HG03342 (cell line): Measurements from ENCODE around the gene PPM1D.
A peak's percentile ranks its signal among the peaks of the same experiment; 100 is the strongest.
"Not testable (repeated sequence)": the region's sequence is repeated elsewhere in the genome, so short reads cannot be mapped to it uniquely, and the experiment has no call there.

ENCODE experiments used
- ATAC-seq: cut with Tn5 transposase; IDR thresholded peaks from one replicate; pipeline ENCODE4 v1.9.1; 2021; ENCODE audit warnings: mild to moderate bottlenecking, moderate library complexity; ENCODE audit not compliant: unreplicated experiment

Gene PPM1D

DNA sequence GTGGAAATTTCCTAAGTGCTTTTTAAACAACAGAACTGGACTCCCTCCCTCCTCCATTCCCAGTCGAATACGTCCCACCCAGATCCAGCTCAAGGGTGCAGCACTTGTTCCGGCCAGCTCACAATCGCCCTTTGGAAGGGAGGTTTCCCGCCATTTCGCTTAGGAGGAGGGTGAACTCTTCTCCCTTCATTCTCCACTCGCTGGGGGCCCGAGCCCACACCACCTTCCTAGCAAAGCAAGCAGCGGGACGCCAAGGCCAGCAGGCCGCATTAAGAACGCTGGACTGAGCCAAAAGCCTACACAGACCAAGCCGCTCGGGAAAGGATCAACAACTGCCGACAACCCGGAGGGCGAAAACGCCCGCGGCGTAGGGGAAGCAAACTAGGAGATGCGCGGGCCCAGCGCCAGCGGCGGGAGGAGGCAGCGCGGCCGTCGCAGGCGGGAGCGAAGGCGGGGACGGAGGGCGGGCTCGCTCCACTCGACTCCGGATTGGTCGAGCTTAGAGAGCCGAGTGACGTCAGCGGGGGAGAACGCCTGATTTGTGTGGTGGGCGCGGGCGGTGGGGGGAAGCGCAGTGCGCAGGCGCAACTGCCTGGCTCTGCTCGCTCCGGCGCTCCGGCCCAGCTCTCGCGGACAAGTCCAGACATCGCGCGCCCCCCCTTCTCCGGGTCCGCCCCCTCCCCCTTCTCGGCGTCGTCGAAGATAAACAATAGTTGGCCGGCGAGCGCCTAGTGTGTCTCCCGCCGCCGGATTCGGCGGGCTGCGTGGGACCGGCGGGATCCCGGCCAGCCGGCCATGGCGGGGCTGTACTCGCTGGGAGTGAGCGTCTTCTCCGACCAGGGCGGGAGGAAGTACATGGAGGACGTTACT is at the start of gene PPM1D:
Gene PPM1D (plus strand): TSS at position 574 of the 870 bp plus-strand sequence. CDS start 222 bp downstream, at position 796.
- peak; percentile 88 for ATAC-seq

DNA sequence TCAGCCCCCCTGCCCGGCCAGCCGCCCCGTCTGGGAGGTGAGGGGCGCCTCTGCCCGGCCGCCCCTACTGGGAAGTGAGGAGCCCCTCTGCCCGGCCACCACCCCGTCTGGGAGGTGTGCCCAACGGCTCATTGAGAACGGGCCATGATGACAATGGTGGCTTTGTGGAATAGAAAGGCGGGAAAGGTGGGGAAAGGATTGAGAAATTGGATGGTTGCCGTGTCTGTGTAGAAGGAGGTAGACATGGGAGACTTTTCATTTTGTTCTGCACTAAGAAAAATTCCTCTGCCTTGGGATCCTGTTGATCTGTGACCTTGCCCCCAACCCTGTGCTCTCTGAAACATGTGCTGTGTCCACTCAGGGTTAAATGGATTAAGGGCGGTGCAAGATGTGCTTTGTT is 47.7 kb upstream of the PPM1D start:
- ATAC-seq, result not testable (repeated sequence)

DNA sequence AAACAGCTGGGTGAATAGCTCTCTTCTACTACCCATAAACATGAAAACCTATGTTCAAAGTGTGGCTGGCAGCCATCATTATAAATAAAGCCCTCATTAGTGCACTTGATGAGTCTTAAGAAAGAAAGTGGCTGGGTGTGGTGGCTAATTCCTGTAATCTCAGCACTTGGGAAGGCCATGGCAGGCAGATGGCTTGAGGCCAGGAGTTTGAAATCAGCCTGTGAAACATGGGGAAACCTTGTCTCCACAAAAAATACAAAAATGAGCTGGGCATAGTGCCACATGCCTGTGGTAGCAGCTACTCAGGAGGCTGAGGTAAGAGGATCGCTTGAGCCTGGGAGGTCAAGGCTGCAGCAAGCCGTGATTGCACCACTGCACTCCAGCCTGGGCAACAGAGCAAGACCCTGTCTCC is 45.6 kb upstream of the PPM1D start:
- ATAC-seq, result no peak

DNA sequence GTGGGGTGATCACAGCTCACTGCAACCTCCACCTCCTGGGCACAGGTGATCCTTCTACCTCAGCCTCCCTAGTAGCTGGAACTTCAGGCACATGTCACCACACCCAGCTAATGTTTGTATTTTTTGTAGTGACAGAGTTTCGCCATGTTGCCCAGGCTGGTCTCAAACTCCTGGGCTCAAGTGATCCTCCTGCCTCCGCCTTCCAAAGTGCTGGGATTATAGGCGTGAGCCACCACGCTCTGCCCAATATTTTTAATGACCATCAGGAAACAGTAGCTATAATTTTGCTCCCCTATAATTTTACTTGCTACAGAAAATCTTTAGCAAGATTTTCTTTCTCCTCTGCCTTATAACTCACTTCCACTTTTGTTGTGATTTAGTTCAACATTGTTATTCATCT is 44.2 kb upstream of the PPM1D start:
- no peak for ATAC-seq

DNA sequence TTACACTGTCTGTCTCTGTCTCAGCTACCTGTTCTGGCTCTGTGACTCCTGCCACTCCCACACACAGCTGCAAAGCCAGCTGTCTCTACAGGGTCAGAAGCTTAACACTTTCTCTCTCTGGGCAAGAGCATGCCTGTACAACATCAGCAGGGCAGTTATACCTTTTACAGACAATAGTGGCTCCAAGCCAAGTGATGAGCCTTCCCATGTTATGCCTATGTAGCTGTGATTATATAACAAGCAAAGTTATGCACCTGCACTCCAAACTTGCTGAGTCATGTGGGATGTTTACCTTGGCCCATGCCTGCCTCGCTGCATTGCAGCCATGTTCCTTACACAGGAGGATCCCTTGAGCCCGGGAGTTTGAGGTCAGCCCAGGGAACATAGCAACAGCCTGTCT is 42.2 kb upstream of the PPM1D start:
- ATAC-seq, result no peak

DNA sequence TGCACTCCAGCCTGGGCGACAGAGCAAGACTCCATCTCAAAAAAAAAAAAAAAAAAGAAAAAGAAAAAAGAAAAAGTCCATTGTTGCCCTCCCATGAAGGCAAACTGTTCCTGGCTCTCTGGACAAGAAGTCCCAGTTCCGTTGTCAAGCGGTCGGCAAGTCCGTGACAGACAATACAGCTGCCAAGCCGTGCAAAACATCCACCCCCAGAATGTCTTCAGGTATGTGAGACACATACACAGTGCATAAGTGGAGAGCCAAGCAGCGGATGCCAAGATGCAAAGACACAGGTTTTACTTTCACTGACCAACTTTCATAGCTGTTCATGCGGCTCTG is 40.4 kb upstream of the PPM1D start:
- ATAC-seq, result no peak

DNA sequence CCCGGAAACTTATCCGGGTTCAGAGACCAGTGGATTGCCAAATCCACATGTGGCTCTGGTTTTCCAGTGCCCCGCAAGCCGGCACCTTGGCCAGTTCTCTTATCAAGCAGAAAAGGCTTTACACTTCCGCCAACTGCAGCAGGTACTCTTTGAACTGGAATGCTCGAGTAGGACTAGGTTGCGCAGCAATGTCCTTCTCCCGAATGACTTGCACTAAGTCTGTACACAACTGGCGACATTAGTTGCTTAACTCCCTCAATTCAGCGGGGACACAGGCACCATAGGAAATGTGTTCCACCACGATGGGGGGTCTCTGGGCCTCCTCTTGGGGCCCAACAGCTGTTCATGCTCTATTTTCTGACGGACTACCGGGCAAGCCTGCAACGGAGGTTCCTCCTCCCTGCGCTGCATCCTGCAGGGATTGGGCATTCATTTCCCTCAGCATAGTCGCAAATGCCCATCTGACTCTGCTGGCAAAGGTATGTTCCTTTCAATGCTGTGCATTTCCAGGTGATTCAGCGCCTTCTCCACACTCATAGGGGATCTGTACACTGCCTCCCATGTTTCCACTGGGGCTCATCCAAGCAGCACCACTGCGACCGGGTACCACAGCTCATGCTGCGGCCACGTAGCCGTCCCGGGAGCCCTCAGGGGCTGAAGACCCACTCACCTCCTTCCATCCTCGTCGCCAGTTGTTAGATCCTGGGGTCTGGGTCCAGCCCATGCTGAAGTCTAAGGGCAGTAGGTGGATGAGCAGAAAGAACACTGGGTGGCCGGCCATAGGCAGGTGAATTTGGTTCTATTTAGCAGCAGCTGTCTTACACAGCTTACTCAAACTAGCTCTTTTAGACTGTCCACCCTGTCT is 39.8 kb upstream of the PPM1D start:
- ATAC-seq, result no peak

DNA sequence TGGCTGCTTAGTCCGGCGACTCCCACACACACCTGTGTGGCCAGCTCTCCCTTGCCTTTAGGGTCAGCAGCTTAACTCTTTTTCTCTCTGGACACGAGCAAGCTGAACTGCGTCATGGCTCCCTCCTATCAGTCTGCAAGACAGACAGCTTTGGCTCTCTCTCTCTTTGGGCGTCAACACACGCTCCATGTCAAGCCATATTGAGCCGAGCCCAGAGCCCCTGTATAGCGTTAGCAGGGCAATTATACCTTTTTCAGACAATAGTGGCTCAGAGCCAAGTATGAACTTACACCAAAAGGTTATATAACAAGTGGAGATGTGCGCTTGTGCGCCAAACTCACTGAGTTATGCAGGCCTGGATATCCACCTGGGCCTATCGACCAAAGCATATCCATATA is 39.1 kb upstream of the PPM1D start:
- no peak for ATAC-seq

DNA sequence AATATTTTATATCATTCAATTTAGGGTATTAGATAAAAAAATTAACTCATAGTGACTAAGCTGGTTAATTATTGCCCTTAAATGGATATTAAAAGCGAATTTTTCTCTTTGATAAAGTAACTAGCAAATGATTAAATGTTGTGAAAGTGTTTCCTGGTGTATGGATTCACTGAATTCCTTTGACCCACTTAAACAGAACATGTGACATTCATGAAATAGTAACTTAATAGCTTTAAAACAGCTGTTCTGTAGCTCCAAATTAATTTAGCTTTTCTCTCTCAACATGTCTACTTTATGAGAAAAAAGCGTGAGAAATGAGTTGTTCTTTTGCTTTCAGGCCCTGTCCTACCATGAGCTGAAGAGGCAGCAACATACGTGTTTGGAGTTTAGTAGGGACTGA is 37.6 kb upstream of the PPM1D start:
- no peak for ATAC-seq

DNA sequence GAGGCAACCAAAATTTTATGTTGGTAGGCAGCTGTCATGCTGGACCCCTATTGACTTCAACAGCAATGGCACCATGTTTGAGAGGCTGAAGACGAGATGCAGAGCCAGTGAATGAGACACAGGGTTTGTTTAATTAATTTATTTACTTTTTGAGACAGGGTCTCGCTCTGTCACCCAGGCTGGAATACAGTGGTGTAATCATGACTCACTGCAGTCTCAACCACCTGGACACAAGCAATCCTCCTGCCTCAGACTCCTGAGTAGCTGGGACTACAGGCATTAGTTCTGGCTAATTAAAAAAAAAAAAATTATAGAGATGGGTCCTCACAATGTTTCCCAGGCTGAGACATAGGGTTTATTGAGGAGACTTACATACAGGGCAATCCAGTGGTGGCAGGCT is 36.2 kb upstream of the PPM1D start:
- ATAC-seq, result no peak

DNA sequence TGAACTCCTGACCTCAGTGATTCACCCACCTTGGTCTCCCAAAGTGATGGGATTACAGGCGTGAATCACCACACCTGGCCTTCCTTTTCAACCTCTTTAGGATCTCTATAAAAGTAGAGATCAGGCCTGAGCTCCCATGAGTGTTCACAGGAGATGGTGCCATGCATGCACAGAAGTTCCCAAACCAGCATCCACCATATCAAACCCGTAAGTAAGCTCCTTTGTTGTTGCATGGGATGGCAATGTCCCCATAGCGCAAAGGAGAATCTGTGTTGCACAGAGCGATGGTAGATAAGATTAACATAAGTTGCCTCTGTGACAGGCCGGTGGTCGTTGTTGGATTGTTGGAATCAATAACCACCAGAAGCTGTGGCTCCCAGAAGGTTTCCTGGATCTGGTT is 34.8 kb upstream of the PPM1D start:
- ATAC-seq, result no peak

DNA sequence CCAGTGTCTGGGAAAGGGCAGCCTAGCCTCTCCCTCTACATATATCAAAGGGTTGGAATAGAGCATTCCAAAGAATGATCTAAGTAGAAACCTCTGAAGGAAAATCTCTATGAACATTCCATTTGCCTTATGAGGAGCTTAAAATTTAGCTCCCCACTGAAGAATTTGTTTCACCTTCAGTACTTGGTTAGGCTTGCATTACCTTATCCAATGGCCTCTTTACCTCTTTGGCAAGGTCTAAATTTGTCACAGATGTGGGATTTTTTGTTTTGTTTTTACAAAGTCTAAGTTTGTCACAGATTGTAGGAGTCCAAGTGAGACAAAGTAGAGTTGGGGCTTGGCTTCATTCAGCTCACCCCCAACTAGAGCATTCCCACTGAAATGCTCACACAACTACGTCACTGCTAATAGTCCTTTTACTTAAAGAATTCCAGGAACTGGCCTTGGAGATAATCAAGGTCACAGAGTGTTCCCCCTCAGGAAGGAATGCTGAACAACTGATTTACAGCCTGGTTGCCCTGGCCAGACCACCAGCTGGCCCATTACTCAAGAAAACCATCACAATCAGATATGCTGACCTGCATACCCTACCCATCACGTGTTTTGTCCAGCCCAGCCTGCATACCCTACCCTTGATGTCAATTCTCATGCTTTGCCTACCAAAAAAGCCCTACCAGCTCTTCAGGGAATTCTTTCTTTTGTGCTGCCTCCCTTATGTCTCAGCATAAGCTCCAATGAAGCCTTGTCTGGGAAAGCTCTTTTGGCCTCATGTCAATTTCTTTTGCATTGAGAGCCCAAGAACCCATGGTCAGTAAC is 26.5 kb upstream of the PPM1D start:
- ATAC-seq, result no peak

DNA sequence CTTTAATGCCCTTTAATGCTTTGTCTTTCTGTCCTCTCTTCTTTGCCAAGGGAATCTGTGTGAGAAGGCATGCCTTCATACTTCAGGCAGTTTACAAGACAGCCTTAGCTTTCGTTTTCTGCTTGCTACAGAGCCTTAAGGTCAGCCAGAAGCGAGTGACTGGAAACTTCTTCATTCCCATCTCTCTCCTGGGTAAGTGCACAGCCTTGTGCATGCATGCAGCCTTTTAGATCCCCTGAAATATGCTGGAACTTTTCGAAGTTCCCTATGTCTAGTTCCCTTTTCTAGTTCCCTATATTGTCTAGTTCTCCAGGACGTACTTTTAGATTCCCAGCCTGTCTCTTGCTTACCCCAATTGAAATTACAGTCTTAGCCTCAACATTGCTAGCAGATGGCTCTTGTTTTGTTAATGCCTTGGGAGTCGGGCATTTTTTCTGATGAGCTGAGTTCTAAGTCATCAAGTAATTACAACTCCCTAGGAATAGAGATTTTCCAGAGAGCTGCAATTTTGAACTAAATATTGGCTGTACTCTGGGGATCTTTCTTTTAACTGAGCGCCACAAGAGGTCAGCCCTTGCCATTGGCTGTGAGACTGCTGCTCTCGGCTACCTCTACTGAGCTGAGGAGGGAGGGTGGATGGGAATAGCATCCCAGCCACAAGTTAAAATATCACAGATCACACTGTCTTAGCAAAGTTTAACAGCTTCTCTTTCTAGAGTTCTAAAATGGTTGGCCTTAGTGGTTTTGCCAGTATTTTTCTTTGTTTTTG is 22.7 kb upstream of the PPM1D start:
- ATAC-seq, result no peak

DNA sequence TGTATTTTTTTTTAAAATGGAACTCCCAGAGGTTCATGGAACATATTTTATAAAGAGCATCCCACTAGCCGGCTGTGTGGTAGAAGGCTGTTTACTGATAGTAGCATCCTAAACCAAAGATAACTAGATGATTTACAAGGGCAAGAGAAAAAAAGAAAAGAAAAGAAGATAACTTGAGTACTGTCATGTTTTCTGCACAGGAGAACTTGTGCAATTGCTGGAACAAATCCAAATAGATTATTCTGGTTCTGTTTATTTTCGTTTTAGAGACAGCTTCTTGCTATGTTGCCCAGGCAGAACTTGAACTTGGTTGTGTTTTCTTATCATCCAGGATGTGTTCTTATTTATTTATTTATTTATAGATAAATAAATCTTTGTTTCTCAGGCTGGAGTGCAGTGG is 20.9 kb upstream of the PPM1D start:
- no peak for ATAC-seq

DNA sequence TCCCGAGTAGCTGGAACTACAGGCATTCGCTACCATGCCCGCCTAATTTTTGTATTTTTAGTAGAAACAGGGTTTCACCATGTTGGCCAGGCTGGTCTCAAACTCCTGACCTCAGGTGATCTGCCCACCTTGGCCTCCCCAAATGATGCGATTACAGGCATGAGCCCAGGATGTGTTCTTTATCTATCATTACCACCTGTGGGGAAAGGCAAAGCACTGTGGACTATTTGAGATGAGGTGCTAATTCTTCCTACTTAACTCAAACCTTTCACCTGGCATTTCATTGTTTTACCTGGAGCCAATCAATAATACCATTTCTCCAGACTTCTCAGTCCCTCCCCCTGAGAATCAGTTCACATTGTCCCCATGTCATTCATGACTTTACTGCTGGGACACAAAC is 20.4 kb upstream of the PPM1D start:
- no peak for ATAC-seq

DNA sequence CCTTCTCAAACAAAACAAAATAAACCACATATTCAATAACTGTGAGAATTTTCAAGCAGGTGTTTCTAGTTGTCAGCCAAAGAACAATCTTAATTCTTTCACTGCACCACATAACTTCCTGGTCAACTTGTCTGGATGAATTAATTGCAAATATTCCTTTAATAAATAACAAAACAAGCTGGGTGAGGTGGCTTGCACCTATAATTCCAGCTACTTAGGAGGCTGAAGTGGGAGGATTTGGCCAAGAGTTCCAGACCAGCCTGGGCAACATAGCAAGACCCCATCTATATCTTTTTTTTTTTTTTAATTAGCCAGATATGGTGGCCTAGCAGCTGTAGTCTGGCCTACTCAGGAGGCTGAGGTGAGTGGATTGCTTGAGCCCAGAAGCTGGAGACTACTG is 17.0 kb upstream of the PPM1D start:
- ATAC-seq, result no peak

DNA sequence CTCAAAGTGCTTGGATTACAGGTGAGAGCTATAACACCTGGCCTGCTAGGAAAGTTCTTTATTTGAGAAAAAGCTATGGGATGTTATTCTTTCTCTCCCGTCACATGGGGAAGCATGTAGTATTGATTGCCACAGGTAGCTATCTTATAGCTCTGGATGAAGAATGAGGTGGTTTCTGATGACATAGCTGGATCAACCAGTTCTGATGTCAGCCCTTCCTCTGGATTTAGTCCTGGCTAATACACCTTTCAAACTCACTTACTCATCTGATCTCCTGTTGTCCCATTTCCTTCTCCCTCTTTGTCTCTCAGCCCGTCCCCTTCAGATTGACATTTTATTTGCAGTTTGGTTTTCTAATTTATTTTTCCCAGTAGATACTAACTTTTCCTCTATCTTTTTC is 14.1 kb upstream of the PPM1D start:
- ATAC-seq, result no peak

DNA sequence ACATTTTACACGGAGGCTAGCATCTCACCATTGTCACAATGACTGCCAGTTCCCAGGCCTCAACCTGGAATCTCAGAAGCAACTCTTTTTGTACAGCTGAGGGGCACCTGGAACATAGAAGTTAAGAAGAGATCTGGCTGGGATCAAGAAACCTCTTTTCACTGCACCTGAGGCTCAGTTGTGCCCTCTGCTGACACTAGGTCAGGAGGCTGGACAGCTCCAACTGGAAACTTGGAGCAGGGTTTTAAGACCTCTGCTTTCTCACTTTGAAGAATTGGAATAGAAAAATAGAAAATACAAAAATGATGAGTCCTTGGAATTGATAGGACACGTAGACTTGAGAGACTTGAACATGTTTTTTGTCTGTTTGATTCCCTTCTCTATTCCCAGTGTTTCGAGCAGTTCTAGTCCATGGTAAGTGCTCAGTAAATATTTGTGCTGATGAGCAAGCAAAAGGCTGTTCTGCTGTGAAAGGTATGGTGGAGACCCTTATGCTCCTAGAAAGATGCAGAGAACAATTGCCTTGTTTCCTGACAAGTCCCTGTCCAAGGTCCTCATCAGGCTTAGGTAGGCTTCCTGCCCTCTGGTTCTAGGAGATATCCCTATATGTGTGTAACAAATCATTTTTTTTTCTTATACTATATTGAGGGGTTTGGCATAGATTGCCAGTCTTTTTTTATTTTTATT is 13.6 kb upstream of the PPM1D start:
- no peak for ATAC-seq

DNA sequence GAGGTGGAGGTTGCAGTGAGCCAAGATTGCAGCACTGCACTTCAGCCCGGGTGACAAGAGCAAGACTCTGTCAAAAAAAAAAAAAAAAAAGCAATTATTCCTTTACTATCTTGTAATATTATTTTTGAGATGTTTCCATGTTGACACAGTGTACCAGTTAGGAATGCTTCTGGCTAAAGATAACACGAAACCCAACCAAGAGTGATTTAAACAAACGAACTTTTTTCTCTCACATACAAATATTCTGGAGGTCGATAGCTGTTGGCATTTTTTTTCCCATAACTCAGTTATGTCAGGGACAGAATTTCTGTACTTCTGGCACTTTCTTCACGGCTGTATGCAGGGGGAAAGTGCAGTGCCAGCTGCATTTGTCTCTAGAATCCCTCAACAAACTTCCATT is 9.9 kb upstream of the PPM1D start:
- no peak for ATAC-seq

DNA sequence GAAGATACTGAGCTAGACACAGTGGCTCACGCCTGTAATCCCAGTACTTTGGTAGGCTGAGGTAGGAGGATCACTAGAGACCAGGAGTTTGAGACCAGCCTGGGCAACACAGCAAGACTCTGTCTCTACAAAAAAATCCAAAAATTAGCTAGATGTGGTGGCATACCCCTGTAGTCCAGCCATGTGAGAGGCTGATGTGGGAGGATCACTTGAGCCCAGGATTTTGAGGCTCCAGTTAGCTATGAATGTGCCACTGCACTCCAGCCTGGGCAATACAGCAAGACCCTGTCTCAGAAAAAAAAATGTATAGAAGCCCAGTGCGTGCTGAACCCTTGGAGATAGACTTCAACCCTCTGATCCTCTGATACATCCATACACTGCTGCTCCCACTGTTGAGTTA is 7.2 kb upstream of the PPM1D start:
- ATAC-seq, result no peak
